ENCODE data around the gene UACA. TPM values are rescaled to one million over a fixed set of nuclear protein-coding genes. Genes with fewer than 3 reads are reported as not detected.

The UACA gene
- total RNA-seq, 2 experiments from 2014 or later, result 1.1 to 1.5 TPM

DNA sequence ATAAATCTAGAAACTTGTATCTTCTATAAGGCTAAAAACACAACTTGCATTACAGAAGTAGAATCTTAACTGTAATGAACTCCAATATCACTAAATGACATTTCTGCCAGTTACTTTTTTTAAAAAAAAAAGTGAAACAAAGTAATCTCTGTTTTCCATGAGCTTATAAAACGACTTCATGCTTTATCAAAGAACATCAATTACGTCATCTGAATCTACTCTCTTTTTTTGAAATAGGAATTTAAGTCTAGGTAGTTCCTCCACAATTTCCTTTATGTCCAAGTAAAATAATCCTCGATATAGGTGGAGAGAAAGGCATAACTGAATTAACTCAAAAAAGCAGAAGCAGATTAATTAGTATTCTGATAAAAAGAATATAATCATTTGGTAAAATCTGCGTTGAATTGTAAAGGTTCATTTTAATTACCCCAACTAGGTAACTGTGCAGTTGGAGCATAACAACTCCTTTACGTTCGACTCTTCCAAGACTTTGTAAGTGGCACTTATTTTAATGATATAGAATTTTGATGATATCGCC, 1.4 kb downstream of the UACA start:
- POLR2A ChIA-PET, result interaction anchor here (0.8 to 1.0 kb wide), 4 partner anchors 10 to 230 kb away, joined by 3 to 4 read pairs (median 3); no protein-coding TSS in a partner anchor
- Mint-ChIP-seq H3K4me1 (ENCODE audit: low read depth) (peaks cover 20% of the 10 kb centered on the region), H3K27me3 (peaks cover 71% of the 10 kb centered on the region), H3K27ac (no peak overlapping the region), H3K4me3 (peak overlapping the region; percentile 82), H3K36me3 (ENCODE audit: low read depth) (no peaks in the 10 kb centered on the region), H3K9me3 (no peaks in the 10 kb centered on the region)
- CTCF ChIA-PET, result no interaction called here
- no peak for ATAC-seq (ENCODE audit: poor library complexity)
- intact Hi-C loops (cut with DNase I, micrococcal nuclease), result no loop called here
- Histone ChIP-seq H3K27ac (ENCODE audit: low read depth in 1 of 2, low read length in 2 of 2) (no peak overlapping the region), H3K27me3 (ENCODE audit: control insufficient read depth in 1 of 2, insufficient read depth in 2 of 2, low read length in 2 of 2) (peaks cover 28 to 77% of the 10 kb centered on the region in 2 experiments), H3K4me1 (ENCODE audit: insufficient read depth, low read length) (peaks cover 19% of the 10 kb centered on the region), H3K9me3 (ENCODE audit: control insufficient read depth in 1 of 2, insufficient read depth in 1 of 2, low read length in 2 of 2) (peaks cover 0 to 10% of the 10 kb centered on the region in 2 experiments), H3K4me3 (ENCODE audit: low read length) (no peak overlapping the region), H3K36me3 (ENCODE audit: insufficient read depth, low read length) (no peaks in the 10 kb centered on the region)
- no peak for DNase-seq
- TF ChIP-seq, protein P1, sequence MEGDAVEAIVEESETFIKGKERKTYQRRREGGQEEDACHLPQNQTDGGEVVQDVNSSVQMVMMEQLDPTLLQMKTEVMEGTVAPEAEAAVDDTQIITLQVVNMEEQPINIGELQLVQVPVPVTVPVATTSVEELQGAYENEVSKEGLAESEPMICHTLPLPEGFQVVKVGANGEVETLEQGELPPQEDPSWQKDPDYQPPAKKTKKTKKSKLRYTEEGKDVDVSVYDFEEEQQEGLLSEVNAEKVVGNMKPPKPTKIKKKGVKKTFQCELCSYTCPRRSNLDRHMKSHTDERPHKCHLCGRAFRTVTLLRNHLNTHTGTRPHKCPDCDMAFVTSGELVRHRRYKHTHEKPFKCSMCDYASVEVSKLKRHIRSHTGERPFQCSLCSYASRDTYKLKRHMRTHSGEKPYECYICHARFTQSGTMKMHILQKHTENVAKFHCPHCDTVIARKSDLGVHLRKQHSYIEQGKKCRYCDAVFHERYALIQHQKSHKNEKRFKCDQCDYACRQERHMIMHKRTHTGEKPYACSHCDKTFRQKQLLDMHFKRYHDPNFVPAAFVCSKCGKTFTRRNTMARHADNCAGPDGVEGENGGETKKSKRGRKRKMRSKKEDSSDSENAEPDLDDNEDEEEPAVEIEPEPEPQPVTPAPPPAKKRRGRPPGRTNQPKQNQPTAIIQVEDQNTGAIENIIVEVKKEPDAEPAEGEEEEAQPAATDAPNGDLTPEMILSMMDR (IDR thresholded peaks at IDR 0.05), result no peak

GRCh38 chr15:70761046-70761445, 2.3 kb downstream of the UACA start:
- Histone ChIP-seq H3K27me3 (ENCODE audit: control insufficient read depth in 1 of 2, insufficient read depth in 2 of 2, low read length in 2 of 2) (peaks cover 28 to 77% of the 10 kb centered on the region in 2 experiments), H3K4me1 (ENCODE audit: insufficient read depth, low read length) (peaks cover 19% of the 10 kb centered on the region), H3K27ac (ENCODE audit: low read depth in 1 of 2, low read length in 2 of 2) (no peak overlapping the region), H3K9me3 (ENCODE audit: control insufficient read depth in 1 of 2, insufficient read depth in 1 of 2, low read length in 2 of 2) (peaks cover 0 to 10% of the 10 kb centered on the region in 2 experiments), H3K4me3 (ENCODE audit: low read length) (no peak overlapping the region), H3K36me3 (ENCODE audit: insufficient read depth, low read length) (no peaks in the 10 kb centered on the region)
- no peak for ATAC-seq (ENCODE audit: poor library complexity)
- TF ChIP-seq, protein P1 (IDR thresholded peaks at IDR 0.05), result no peak
- H3K4me3 Mint-ChIP-seq, result peak overlapping the region; percentile 56
- H3K27me3 Mint-ChIP-seq, result peaks cover 68% of the 10 kb centered on the region
- peaks cover 20% of the 10 kb centered on the region for H3K4me1 Mint-ChIP-seq (ENCODE audit: low read depth)
- H3K9me3 Mint-ChIP-seq, result no peaks in the 10 kb centered on the region
- CTCF ChIA-PET, result no interaction called here
- DNase-seq, result no peak
- H3K27ac Mint-ChIP-seq, result no peak overlapping the region
- H3K36me3 Mint-ChIP-seq (ENCODE audit: low read depth), result no peaks in the 10 kb centered on the region
- POLR2A ChIA-PET, result no interaction called here
- intact Hi-C loops (cut with DNase I, micrococcal nuclease), result no loop called here

DNA sequence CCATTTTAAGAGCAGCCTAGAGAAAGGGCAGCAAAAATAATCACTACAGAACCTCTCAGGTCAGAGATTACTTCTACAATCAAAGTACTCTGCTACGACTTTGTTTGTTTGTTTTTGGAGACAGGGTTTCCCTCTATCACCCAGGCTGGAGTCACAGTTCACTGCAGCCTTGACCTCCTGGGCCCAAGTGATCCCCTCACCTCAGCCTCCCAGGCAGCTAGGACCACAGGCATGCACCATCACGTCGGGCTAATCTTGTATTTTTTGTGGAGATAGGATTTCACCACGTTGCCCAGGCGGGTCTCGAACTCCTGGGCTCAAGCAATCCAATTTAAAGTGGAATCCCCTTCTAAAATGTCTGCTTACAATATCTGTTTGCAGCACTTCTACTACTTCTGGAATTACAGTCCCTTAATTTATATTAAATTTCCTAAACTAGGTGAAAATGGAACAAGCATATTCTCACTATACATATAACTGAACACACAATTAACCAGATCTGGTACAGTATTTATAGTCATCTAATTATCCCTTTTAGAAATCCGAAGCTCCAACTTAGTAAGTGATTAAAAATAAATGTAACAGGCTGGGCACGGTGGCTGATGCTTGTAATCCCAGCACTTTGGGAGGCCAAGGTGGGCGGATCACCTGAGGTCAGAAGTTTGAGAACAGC, 4.4 kb downstream of the UACA start:
- peaks cover 0 to 10% of the 10 kb centered on the region in 2 experiments for H3K9me3 ChIP-seq (ENCODE audit: control insufficient read depth in 1 of 2, insufficient read depth in 1 of 2, low read length in 2 of 2)
- H3K4me3 Mint-ChIP-seq, result no peak overlapping the region
- no peak overlapping the region for H3K4me3 ChIP-seq (ENCODE audit: low read length)
- H3K27ac ChIP-seq (ENCODE audit: low read depth in 1 of 2, low read length in 2 of 2), result no peak overlapping the region
- no peaks in the 10 kb centered on the region for H3K9me3 Mint-ChIP-seq
- TF ChIP-seq, protein P1 (IDR thresholded peaks at IDR 0.05), result no peak
- POLR2A ChIA-PET, result no interaction called here
- no peak overlapping the region for H3K27ac Mint-ChIP-seq
- H3K4me1 Mint-ChIP-seq (ENCODE audit: low read depth), result peaks cover 15% of the 10 kb centered on the region
- H3K4me1 ChIP-seq (ENCODE audit: insufficient read depth, low read length), result peaks cover 17% of the 10 kb centered on the region
- H3K27me3 Mint-ChIP-seq, result peaks cover 58% of the 10 kb centered on the region
- CTCF ChIA-PET, result no interaction called here
- intact Hi-C loops (cut with DNase I, micrococcal nuclease), result no loop called here
- H3K36me3 Mint-ChIP-seq (ENCODE audit: low read depth), result no peaks in the 10 kb centered on the region
- H3K36me3 ChIP-seq (ENCODE audit: insufficient read depth, low read length), result no peaks in the 10 kb centered on the region
- ATAC-seq (ENCODE audit: poor library complexity) (no peak), DNase-seq (no peak)
- peaks cover 28 to 64% of the 10 kb centered on the region in 2 experiments for H3K27me3 ChIP-seq (ENCODE audit: control insufficient read depth in 1 of 2, insufficient read depth in 2 of 2, low read length in 2 of 2)

All from CD4-positive, alpha-beta T cell (primary cell).